Left renal pelvis (tissue), 4 donors: ENCODE measurements around the gene ASTN2. TPM values are rescaled to one million over a fixed set of nuclear protein-coding genes. Genes with fewer than 3 reads are reported as not detected.

Source experiments
- DNase-seq, 4 donors: peaks; one replicate each; pipeline ENCODE4 v3.0.0-alpha.2; 2013; ENCODE audit warnings: low read depth in 4 of 4, low spot score in 3 of 4
- polyA plus RNA-seq, 4 donors: library from polyadenylated mRNA; unstranded; fragments of 120-200 nt; gene quantifications; one replicate each; pipeline ENCODE4 v1.2.1, GENCODE V29; 2013; ENCODE audit not compliant: insufficient read length in 4 of 4

Gene ASTN2
- polyA plus RNA-seq, 4 donors = 14.0 to 22.6 (median 16.4) TPM

DNA sequence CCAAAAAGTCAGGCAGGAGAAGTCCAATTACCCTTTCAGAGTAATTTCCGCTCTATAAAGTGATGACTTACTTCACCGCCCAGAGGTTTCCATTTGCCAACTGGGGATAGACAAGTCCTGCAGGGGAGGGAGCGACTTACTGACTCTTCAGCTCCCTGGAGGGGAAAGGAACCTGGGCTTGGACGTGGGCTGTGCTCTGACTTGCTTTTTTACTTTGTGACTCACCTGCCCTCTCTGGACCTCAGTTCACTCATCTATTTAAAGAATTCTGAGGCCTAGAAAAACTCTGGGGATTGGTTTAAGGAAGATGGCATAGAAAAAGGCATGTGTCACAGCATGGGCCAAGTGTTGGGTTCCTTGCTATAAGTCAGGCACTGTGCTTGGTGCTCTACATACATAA, 908.2 kb downstream of the ASTN2 start:
- no peak for DNase-seq

DNA sequence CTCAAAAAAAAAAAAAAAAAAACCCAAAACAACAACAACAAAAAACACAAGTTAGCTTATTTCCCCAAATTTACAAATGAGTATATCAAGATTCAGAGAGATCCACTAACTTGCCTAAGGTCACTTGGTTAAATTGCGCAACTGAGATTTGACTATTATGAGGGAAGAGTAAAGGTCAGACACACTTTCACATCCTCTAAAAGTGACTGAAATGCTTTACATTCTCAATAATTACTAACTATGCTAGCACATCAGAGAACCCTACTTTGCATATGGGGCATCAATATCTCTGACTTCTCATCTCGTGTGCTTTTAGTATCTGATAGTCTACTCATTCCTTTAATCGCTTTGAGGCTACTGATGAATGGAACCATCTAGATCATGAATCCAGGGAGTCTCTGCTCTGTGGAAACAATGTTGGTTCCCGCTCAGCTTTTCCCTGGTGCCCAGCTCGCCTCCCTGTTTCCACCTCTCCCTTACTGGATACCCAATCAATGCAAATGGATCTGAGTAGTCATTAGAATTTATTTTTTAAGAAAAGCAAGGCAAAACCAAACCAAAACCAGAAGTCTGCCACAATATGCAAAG, 909.9 kb downstream of the ASTN2 start:
- DNase-seq = no peak

DNA sequence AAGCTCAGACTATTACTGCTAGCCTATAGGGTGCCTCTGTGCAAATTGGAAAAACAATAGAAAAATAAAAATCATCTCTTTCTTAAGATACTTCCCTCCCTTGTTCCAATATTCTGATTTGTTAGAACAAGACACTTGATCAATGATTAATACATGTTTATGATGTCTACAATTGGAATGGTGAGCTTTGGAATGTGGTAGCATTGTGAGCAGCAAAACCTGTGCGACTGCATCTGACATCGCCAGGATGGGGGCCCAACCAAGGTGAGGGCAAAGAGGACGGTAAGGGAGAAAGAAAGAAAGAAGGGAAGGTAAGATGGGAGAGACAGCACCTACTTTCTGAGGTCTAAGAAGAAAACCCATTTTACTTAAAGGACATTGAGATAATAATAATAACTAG, 910.8 kb downstream of the ASTN2 start:
- no peak for DNase-seq

DNA sequence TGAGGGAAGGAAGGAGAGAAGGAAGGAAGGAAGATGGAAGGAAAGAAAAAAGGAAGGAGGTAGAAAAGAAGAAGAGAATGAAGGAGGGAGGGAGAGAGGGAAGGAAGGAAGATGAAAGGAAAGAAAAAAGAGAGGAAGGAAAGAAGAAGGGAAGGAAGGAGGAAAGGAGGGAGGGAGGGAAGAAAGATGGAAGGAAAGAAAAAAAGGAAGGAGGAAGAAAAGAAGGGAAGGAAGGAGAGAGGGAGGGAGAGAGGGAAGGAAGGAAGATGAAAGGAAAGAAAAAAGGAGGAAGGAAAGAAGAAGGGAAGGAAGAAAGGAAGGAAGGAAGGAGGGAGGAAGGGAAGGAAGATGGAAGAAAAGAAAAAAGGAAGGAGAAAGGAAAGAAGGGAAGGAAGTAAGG, 912.1 kb downstream of the ASTN2 start:
- DNase-seq = no peak

DNA sequence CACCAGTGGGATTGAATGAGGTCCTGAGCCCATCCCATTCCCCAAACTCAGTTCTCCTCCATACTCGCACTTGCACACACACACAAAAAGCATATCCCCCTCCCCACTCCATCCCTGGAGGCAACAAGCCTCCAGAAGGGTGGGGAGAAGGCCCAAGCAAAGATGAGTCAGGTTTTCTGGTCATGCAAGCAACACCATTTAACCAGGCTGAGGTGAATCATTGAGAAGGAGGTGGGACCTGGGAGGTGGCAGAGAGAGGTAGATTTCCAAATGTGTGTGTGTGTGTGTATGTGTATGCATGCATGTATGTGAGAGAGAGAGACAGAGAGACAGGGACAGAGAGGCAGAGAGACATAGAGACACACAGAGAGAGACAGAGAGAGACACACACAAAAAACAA, 913.0 kb downstream of the ASTN2 start:
- no peak for DNase-seq

DNA sequence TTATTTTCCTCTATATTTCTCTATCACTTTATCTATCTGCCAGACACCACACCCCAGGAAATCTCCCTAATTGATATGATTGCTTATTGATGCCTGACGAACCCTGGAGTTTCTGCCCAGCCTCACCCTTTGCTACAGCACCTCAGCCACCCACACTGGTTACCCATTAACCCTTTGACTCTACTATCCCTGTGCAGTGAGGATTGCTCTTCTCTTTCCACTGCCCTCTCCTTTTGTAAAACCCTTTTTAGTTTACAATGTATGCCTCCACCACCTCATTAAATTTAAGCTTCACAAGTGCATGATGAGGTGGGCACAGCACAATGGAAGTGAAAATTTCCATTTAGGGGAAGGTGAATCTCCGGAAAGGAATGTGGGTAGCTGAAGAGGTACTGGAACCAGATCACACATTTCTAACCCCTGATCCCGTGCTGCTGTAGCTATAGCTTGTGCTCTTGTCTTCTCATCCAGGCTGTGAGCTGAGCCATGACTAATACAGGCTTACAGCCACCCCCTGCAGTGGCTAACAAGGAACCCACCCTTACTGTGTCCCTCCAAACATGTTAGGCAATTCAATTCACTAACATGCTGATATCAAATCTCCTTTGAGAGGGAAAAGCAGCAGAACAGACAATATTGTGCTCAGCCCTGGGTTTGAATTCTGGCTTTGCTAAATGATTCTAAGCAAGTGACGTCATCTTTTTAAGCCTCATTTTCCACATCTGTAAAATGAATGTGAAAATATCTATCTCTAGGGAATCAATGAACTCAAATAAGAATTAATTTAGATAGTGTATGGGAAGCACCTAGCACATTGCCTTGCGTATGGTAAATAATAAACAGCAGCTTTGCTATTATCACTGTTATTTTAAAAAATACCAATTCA, 914.6 kb downstream of the ASTN2 start:
- DNase-seq = no peak

DNA sequence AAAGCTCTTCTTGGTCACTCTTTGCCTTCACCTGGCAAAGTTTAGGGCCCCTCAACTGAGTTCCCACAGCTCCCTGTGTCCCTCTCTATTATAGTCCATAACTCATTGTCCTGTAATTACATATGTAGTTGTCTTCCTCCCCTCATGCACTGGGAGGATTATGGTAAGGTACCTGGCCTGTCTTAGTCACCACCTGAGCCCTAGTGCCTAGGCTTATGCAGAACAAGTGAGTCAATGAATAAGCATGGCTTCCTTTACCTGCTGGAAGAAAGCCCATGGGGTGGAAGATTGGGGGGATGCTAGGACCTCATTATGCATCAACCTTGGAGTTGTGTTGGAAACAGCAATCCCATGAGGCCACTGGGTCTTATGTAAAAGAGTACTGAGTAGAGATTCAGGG, 915.4 kb downstream of the ASTN2 start:
- no peak for DNase-seq

DNA sequence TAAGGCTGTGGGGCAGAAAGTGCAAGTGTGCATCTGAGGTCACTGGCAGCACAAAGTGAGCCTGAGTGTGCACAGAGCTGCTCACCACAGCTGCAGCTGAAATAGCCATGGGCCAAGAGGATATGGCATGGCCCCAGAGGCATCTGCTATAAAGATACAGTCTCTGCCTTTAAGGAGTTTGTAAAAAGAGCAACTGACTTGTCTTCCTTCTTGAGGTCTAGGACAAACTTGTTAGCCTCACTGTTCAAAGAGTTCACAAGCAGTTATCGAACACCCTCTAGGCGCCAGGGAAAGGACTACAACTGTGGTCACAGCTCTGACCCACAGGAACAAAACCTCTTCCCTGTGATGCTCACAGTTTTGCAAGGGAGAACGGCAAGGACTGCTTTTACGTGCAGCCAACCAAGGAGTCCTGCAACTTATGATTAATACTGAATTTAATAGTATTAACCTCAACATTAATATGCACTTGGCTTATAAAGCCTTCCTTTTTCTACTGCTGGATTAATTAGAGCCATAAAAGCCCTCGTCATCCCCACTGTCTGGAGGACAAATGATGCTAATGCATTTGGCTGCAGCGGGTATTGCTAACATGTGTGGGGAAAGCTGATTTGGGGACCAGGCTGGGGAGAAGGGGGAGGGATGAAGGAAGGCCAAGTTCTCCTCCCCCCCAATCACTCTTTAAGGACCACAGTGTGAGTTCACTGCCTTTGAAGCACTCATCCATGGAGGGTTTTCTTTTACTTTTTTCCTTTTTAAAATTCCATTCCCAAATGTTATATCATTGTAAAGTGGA, 917.6 kb downstream of the ASTN2 start:
- no peak for DNase-seq

DNA sequence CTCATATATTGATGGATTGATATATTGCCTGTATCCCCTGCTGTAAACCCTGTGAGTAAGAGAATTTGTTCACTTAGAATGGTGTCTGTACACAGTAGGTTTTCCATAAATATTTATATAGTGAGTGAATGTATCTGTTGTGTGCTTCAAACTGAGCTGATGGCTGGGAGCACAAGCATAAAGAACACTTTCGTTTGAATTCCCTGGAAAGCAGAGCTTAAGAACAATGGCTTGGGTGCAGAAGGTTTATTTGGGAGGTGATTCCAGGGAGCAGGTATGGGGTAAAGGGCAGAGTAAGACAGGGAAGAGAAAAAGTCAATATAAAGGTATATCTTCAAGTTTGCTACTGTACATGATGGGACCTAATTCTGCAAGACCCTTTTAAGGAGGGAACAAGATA, 918.7 kb downstream of the ASTN2 start:
- no peak for DNase-seq

DNA sequence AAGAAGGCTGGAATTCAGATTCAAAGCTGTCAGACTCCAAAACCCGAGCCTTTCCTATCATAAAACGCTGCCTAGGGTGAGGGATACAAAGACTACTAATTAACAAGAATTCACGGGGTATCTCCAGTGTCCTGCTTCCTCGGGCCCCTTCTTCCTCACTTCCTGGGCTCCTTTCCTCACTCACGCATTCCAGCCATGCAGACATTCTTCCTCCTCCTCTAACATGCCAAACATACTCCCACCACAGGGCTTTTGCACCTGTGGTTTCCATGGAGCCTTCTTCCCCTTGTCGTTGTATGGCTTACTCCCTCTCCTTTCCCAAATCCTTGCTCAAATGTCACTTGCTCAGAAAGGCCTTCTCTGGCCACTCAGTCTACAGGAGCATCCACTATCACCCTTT, 919.1 kb downstream of the ASTN2 start:
- no peak for DNase-seq

DNA sequence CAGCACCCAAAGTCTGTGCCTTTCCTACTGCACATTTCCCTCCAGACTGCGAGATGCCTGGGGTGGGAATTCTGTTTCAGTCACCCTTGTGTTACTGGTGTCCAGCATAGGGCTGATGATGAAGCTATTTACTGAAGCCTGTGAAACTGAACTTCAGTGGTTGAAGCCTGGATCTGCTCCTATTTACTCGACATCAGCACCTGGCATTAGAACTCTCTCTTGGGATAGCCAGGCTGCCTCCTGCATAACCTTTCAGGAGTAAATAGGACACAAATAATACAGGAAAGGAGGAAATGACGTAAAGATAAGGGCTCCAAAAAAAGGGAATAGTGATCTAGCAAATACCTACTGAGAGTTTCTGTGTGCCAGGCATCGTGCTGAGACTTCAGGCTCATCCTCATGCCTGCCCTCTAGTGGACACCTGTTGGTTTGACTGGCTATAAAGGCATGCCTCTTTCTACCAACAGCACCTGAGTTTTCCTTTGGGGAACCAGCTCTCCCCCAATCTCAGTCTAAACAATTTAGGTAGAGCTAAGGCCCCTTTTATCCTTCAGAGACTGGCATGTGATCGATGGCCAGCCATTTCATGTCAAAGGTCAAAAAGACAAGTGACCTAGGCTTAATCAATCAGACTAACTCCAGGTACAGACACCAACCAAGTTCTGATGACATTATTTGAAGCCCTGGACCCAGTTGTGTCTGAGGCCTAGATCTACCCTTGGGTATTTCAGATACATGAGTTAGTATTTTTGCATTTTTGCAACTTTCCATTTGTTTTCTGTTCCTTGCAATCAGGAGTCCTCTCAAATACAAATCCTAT, 919.8 kb downstream of the ASTN2 start:
- no peak for DNase-seq

DNA sequence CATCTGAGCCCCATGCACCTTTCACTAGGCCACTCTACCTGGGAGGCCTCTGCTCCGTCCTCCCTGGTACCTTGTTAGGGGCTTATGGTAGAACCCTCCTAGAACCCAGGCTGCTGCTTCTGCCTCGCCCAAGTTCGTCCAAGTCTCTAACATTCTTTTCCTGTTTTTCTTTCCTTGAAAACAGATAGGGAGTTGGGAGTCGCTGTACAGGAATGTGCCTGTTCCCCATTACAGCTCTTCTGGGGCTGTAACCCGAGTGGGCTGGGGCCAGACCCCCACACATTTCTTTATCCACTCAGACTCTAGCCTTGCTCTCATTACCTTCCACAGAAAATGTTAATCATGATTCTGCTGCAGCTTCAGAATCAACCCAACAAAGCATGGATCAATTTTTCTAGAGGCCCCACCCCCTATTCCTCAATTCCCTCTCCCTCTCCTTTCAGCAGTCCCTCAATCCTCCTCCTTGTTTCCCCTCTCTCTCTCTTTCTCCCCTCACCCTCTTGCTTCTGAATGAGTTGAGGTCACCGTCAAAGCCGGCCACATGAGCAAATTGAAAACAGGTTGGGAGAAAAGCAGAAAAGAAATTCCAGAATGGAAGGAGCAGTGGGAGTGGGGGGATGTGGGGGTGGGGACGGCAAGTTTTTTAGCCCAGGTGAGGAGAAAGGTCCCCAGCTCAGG, 921.5 kb downstream of the ASTN2 start:
- no peak for DNase-seq

DNA sequence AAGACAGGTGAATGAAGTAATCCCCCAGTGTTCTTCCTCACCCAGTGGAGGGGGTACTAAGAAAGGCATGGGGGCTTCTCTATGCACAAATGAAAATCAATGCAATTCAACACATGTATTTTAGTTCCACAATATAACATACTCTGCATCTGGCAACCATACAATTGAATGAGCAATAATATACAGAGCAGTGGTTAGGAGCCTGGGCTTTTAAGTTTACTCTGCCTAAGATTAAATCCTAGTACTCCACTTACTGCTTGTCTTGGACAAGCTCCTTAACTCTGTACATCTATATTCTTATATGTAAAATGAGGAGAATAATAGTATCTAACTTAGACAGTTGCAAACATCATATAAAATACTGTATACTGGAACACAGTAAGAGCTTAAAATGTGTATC, 923.2 kb downstream of the ASTN2 start:
- no peak for DNase-seq

DNA sequence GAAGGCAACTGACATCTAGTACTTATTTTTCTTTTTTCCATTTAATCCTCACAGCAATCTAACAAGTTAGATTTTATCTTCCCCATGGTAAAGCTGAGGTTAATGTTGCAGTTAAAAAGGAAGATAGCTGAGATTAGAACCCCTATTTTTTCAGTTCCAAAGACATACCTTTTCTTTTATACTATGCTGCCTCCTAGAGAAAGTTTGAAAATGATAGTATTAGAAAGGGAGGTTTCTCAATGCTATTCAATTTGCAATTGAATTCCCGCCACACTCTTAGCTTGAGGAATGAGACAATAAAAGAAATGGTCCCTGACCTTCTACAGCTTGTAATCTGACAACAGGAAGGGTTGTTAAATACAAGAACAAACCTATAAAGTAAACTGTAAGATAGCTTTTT, 923.6 kb downstream of the ASTN2 start:
- DNase-seq = no peak

DNA sequence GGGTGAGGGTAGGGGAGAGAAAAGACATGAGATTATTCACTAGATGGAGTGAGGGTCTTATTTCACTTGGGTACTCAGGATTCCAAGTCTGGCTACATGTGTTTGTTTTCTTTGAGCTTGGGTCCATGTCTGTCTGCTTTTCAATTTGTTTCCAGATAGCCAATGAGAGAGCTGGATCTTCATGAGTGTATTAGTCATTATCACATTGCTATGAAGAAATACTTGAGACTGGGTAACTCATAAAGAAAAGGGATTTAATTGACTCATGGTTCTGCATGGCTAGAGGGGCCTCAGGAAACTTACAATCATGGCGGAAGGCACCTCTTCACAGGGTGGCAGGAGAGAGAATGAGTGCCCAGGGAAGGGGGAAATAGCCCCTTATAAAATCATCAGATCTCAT, 924.5 kb downstream of the ASTN2 start:
- DNase-seq = no peak

DNA sequence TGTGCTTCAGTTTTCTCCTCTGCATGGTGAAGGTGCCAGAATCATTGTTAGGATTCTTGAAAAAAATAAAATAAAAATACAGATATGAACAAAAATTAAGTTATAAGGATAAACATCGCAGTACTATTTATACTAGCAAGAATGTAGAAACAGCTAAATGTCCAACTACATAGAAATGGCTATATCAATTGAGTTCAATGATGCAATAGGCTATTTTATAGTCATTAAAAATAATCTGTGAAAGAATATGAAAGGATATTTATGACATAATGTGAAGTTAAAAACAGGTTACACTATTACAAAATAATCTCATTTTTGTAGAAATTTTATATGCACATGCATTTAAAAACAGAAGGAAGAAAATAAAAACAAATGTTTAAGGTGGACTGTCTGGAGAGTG, 926.5 kb downstream of the ASTN2 start:
- DNase-seq = no peak

DNA sequence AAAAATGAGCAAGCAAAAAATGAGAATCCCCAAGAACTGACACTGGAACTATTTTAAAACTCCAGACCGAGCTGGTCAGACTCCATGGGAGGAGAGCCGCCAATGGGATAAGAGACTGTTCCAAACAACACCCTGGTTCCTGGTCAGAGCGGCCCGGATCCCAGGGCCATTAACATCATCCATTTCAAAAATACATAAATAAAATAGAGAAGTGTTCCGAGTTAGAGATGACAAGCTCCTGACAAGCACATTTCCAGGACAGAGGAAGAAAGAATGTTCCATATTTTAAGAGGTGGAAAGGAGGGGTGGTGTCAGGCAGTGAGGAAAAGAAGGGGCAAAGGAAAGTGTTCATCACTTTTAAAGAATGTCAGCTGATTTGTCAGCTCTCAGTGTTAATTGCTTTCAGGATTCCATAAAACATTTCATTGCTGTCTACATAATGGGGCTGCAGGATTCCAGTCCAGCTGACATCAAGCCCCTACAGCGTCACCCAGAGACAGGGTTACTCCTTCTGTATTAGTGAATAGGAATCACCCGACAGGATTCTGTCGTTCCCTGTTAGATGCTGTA, 930.3 kb downstream of the ASTN2 start:
- DNase-seq = no peak

DNA sequence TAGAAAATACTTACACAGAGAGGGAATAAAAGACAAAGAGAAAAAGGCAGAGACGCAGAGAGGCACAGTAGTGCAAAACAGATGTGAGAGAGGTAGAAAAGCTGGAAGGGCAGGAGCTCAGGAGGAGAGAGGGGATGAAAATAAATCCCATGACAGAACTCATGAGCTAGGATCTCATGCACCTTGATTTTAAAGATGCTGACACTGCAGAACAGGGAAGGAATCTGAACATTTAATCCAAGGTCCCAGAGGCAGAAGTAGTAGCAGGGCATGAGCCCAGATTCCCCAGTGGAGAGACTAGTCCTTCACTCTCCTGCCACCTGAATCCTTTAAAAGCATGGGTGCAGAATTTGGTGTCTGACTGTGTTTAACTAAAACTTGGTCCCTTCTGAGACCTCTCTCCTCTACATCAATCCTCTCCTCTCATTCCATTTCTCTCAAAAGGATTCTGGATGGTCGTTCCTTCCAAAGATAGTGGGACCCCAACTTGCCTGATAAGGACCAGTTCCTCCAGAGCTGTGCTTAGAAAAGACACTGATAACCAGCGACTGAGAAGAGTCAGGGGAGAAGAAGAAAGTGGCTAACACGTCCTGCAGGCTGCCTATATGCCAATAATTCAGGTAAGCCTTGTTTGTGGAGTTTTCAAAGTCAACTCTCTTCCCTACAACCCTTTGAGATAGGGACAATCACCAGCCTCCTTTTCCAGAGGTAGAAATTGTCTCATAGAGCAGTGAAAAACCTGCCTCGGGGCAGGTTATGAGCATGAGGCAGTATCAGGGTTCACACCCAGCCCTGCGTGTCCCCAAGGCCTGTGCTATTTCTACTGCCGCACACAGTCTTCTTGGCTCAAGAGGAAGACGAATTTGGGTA, 931.0 kb downstream of the ASTN2 start:
- DNase-seq = no peak

DNA sequence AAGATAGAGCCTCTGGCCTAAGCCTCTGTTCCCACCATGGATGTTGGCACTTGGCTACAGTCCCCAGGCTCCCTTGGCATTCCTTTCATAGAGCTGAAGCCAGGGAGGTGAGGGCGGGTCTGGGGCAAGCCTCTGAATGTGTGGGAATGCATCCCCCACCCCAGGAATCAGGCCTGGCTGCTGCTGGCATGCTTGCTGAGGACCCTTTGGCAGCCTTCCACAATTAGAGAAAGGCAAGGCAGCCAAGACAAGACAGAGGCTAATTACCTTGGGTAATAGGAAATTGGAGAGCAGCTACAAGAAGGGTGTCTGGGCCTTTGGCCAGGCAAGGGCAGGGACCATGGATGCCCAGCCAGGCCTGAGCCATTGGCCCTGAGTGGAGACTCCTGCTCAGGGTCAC, 932.1 kb downstream of the ASTN2 start:
- DNase-seq = no peak
